IPS-NIHi7 (cell line): ENCODE measurements around the gene LLCFC1.

Source experiments
- DNase-seq: peaks from one replicate; pipeline ENCODE4 v3.0.0; 2012; ENCODE audit warnings: mixed read lengths; ENCODE audit errors: extremely low spot score

The LLCFC1 gene

GRCh38 chr7:142910031-142910433 lies 29.3 kb upstream of the LLCFC1 start:
- DNase-seq = no peak

DNA sequence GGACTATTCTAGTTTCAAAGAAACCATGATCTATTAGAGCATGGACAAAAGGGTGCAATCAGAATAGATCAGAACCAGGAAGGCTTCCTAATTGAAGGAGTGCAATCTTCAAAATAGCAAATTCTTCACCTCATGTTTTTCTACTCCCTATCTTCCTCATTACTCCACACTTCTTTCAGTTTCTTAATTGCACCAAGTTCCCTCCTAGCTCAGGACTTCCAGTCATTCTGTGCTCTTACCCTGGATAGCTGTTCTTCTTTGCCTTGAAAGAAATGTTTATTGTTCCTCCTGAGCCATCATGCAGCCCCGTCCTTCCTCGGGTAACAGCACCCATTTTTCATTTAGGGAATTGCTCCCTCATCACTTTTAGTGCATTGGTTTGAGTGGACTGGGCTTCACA lies 28.8 kb upstream of the LLCFC1 start:
- no peak for DNase-seq

DNA sequence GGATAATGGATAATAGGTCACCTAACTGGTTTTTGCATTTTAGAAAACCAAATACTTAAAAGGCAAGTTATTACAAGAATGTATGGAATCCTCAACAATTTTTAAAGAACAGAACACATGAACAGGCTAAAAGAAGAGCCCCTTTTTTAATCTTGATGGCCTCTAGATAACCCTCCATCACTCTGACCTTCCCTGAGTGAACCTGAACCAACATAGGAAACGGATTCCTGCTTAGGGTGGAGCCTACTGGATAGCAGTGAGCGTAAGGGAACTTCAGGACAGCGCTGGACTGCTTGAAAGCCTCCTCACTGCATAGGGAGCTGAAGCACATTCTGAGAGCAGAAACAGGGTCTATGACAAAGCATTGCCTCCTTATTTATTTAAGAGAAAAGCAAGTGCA lies 26.2 kb upstream of the LLCFC1 start:
- DNase-seq = no peak

DNA sequence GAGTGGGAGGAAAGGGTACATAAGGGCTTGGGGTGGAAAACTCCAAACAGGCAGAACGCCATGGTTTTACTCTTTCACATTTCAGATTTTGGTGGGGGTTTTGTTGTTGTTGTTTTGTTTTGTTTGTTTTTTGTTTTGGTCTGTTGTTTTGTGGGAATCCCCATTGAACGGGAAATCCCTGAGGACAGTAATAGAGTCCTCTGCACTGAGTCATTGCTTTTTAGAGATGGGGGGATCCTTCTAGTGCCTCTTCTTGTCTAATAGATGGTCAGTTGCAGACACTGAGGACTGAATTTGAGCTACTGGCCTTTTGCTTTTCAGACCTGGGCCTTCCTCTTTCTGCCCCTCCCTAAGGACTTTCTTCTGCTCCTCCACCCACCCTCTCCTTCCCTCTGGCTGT lies 25.7 kb upstream of the LLCFC1 start:
- DNase-seq = no peak

DNA sequence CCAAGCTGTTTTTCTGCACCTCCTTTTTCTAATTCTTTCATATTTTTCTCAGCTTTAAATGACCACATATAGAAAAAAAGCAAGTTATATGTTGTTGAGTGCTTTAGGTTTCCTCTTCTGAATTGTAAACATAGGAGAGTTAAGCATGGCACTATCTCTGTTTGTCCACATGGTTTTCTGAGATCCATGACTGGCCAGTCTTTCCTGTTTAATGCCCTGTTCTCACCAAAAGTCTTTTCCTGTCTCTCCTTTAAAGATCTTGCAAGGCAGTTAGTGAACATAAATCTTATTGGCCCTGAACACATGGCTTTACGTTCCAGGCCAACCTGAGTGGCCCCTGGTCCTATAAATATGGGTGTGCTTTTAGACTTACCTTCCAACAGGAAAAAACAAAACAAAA lies 25.2 kb upstream of the LLCFC1 start:
- DNase-seq = no peak

GRCh38 chr7:142915315-142915714 lies 24.0 kb upstream of the LLCFC1 start:
- no peak for DNase-seq

- no peak for DNase-seq
Observed at GRCh38 chr7:142916508-142916907, 22.8 kb upstream of the LLCFC1 start.

DNA sequence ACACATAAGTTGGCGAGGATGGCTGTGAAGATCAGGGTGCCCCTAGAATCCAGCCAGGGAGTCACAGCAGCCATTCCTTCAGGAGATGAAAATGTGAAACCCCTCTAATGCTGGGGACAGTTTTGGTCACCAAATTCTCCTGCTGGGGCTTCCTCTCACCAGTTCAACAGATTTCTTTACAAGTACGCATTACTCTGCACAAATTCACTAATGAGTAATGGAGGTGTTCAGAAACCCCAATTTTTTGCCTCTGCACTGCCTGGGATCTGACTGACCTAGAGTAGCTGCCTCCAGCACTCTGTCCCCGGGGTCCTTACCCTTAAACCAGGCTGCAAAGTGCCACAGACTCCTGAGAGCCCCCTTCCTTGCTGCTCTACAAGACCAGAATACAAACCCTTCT lies 21.8 kb upstream of the LLCFC1 start:
- DNase-seq = no peak

GRCh38 chr7:142918901-142919300 lies 20.4 kb upstream of the LLCFC1 start:
- no peak for DNase-seq

DNA sequence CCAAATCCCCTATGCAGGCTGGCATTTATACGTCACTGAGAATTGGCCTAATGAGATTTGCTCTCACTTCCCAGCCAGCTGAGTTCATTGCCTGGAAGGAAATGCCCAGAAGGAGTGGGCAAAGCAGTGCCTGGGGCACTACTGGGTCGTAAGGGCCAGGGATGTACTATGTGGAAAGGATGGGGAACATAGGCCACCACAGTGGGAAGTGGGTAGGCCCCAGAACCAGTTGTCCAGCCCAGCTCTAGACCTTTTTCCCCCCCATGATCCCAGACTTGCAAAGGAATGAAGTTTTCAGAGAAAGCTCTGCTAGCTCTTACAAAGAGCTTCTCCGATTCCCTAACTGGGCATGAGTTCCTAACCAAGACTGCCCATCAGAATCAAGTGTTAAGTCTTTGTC lies 19.6 kb upstream of the LLCFC1 start:
- DNase-seq = no peak

- no peak for DNase-seq
Observed at GRCh38 chr7:142923391-142923790, 15.9 kb upstream of the LLCFC1 start.

GRCh38 chr7:142925413-142925812 lies 13.9 kb upstream of the LLCFC1 start:
- peak; percentile 76 for DNase-seq

DNA sequence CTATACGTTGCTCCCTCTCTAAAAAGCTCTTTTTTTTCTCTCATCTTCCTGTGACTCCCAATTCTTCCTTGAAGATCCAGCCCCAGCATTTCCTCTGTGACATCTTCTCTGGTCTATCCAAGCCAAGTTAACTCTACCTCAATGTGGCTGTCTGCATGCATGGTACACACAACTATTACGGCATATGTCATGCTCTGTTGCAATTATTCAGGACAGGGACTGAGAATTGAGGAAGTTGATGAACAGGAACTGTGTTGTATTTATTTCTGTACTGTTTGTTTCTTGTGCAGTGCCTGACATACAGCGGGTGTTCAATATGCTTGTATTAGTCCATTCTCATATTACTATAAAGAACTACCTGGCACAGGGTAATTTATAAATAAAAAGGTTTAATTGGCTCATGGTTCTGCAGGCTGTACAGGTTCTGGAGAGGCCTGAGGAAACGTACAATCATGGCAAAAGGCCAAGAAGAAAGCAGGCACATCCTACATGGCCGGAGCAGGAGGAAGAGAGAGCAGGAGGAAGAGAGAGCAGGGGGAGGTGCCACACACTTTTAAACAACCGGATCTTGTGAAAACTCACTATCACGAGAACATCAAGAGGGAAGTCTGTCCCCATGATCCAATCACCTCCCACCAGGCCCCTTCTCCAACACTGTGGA lies 12.1 kb upstream of the LLCFC1 start:
- no peak for DNase-seq

DNA sequence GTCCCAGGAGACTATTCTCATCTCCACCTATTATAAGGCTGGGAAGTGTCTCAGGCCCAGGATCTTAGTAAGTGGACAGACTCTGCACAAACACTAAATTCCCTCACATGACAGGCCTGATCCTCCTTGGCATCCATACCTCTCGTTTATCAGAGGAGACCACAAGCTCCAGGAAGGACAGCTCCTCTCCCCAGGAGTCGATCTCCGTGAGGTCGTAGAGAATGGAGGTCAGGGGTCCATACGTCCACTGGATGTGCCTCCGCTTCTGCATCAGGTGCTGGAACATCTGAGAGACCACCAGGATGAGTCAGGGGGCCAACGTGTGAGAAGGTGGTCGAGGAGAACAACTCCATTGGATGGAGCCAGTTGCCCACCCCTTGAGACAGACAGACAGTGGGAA lies 11.3 kb upstream of the LLCFC1 start:
- DNase-seq = no peak

GRCh38 chr7:142930126-142930730 lies 9.1 kb upstream of the LLCFC1 start:
- DNase-seq = no peak

- no peak for DNase-seq
Observed at GRCh38 chr7:142932386-142933091, 6.7 kb upstream of the LLCFC1 start.

DNA sequence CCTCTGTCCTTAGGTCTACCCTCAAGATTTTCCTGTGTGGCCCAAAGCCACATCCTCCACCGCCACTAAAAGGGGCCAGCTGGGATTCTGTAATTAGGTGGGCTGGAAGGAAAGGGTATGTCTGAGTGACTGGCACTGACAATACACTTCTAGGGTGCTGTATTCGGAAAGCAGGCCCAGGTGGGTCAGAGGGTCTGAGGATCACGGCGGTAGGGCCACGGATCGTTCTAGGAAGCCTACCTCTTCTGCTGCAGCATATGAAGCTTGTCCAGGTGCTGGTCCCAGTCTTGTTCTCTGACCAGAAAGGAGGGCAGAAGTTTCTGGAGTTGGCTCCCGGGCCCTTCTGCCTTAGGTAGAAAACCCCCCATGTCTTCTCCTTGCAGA lies 6.2 kb upstream of the LLCFC1 start:
- DNase-seq = no peak

- no peak for DNase-seq
Observed at GRCh38 chr7:142933624-142934023, 5.7 kb upstream of the LLCFC1 start, which contains the start of gene TRPV5. Gene TRPV5, minus strand, starts transcription at chr7:142933746. Its CDS starts 287 bp downstream, at chr7:142933459.

- DNase-seq = no peak
Observed at GRCh38 chr7:142934056-142934455, 5.2 kb upstream of the LLCFC1 start.

DNA sequence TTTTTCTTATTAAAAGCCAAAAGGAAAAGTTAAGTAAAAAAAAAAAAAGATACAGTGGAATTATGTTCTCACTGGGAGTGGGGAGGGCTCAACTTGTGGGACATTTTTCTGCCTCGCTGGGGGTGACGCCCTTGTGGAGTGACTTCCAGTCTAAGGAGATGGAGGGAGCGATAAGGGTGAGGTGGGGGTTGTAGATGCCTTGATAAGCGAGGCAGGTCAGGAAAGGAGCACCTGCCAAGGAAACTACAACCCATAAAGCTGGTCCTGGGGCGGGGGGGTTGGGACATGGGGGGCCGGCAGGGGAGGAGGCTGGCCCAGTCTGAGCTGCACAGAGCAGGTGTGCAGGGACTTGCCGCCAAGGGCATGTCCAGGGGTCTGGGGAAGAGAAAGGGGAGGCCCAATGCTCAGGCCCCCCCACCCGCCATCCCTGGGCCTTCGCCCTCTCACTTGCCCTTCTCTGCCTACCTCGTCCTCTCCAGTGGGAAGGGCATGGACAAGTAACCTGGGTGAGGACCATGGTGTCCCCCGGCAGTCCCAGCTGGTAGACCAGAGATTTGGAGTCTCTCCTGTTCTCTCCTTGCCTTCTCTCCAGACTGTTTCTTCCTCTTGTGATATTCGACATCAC lies 3.2 kb upstream of the LLCFC1 start:
- no peak for DNase-seq

GRCh38 chr7:142938611-142939010 lies 673 bp upstream of the LLCFC1 start:
- no peak for DNase-seq

- DNase-seq = no peak
Observed at GRCh38 chr7:142940966-142941535, 1.8 kb downstream of the LLCFC1 start.
